Stimulated activated CD4-positive, alpha-beta T cell treated with anti-CD3 and anti-CD28 coated beads, TNF-alpha, amount 100 ng/mL, for 24 hours (primary cell): ENCODE results near the gene SPOCK2.
"Not testable (repeated sequence)": the region's sequence is repeated elsewhere in the genome, so short reads cannot be mapped to it uniquely, and the experiment has no call there.

Experiments
- DNase-seq, 3 experiments: peaks; one replicate each; pipeline ENCODE4 v3.0.0-alpha.2; 2020; ENCODE audit warnings: low read depth in 3 of 3

The SPOCK2 gene

DNA sequence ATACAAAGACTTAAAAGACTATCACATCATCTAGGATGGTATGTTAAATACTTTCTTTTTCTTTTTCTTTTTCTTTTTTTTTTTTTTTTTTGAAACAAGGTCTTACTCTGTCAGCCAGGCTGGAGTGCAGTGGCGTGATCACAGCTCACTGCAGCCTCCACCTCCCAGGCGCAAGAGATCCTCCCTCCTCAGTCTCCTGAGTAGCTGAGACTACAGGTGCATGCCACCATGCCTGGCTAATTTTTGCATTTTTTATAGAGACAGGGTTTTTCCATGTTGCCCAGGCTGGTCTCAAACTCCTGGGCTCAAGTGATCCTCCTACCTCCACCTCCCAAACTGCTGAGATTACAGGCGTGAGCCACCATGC is 19.6 kb upstream of the SPOCK2 start:
- not testable (repeated sequence) for DNase-seq

DNA sequence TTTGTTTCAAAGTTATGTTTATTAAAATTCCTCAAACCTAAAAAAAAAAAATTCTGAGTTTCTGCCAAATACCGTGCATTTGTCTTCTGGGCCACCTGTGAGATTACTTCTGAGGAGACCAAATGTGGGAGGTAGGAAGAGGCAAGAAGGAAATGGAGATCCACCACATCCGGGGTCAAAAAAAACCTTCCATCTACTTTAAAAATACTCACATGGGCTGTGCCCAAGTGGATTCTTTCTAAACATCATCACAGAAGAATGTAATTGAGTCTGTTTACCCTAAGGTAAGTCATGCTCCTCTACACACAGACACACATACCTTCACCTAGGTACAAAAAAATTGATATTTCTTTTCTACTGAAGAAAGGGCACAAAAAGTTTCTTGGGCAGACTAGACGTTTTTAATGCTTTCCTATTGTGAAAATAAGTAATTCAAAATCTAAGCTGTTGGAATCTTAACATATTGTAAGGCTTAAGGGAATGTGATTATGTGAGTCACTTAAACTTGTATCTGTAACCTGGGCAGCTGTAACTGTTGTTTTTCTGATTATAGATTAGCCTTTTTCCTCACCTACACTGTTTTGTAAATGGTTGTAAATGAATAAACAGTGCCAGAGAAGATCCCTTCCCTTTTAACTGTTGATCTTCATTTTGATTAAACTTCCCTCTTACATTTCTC is 19.1 kb upstream of the SPOCK2 start:
- DNase-seq = no peak

DNA sequence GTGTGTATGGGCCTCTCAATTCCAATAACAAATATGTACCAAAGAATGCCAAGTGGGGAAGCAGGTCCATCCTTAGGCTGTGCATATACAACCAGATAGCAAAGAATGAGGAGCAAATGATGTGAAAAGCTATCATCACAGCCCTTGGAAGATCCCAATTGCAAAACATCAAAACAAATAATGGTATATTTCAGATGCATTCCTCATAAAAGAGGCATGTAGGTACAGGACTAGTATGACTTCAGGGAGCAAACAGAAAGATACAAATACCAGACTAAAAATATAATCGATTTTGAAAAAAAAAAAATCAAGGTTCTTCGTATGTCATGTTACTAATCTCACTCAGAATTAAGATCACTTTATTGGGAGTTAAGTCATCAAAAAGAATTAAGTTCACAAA is 18.5 kb upstream of the SPOCK2 start:
- DNase-seq = no peak

DNA sequence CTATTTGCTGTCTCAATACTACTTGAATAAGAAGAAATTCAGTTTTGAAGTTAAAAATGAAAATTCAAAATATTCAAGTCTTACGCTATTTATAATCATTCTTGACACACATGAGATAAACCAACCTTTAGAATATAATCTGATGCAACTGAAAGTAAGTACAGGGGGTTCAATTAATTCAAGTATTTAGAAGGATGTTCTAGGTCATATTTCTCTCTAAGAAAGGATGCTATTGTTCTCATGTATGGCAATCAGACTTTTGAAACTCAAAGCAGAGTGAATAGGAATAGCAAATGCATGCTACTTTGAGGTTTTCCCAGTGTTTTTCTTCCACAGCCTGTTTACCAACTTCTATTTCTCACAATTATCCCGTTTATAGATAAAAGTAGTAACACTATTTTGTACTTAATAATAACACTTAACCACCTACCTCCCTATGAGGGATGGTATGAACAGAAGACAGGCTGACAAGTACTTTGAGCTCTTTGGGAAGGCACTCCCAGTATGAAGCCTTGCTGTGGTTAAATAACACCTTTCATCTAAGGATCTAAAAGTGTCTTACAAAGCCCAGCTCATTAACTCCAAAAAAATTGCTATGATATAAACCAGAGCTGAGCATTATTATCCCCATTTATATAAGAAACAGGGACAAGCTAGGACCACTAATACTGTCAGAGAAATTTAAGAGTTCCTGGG is 18.0 kb upstream of the SPOCK2 start:
- no peak for DNase-seq

DNA sequence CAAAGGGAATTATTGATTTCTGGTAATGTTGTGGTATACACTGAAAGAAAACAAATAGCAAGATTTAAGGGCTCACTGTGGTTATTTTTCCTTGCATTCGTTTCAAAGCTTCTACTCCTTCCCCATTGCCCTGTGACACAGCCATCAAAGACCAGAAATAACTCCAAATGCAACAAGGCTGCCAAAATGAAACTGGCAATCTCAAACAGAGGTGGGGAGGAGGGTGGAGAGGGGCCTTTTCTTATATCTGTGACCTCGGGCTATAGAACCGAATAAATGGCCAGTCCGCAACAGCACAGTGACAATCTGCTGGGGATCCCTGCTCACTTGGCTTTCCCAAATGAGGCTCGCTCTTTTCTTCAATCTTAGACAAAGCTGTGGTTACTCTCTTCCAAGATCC is 17.4 kb upstream of the SPOCK2 start:
- no peak for DNase-seq

DNA sequence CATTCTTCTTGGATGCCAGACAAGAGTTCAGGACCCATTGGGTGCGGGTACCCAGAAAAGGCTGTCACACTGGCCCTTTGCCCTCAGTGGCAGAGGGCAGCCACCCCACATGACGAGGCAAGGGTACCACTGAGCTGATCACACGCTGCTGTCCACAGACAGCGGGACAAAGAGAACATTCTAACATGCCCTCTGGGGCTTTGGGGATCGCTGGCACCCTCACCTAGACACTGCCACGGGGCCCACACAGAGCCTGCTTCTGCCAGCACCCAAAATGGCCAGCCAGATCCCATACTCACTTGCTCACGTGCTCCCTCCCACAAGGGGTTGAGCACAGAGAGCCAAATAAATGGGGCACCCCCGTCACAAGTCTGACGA is 16.7 kb upstream of the SPOCK2 start:
- DNase-seq = no peak

DNA sequence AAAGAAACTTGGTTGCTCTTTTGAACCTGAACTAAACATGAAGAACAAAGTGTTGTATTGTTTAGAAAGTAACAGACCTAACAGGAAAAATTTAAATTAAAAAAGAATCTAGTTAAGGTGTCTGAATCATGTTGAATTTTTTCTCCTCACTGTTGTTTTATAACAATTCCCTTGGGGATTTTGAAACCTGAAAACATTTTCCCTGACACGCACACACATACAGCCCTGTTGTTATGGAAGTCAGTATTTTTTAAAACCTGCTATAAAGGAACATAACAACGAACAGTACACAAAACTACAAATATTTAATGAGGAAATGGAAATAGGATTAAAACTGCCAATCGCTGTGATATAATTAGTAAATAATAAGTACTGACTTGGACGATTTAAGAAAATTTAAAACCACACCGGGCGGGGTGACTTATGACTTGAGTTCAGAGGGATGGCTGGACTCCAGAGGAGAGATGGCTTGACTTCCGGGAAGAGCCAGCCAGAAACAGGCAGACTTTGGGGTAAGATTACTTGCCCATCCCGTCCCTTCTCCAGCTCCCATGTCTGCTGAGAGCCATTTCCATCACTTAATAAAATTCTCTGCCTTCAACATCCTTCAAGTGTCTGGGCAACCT is 16.2 kb upstream of the SPOCK2 start:
- no peak for DNase-seq

DNA sequence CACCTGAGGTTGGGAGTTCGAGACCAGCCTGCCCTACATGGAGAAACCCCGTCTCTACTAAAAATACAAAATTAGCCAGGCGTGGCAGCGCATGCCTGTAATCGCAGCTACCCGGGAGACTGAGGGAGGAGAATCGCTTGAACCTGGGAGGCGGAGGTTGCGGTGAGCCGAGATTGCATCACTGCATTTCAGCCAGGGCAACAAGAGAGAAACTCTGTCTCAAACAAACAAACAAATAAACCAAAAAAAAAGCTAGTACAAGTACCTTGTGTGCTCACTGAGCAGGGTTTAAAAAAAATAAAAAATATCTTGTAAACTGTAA is 11.2 kb upstream of the SPOCK2 start:
- no peak for DNase-seq

DNA sequence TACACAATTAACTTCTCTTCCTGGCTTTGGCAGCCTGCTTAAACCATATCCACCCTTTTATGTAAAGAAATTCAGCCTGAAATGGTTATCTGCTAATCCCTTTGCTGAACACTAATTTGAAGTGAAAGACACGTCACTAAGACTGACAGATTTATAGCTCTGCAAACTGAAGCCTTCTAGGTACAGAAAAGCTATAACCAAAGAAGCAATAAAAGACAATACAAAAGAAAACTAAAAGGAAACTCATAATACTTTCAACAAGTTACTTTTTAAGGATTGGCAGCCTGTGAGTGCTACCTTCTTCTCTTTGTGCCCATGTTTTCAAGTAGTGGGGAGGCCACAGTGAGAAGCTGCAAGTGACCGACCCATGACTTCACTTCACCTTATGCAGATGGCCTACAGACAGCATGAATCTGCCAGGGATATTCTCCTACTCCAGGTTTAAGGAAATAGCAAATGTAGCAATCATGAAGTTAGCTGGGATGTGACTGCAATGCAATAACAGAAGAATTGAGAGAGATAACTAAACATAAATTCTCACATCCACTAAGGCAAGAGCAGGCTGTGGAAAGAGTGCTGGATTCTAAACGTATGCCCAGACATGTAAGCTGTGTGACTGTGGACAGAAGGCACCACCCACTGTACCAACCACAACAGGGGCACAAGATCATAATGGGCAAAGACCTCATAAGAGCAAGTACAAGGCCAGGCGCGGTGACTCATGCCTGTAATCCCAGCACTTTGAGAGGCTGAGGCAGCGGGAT is 10.7 kb upstream of the SPOCK2 start:
- DNase-seq = no peak

DNA sequence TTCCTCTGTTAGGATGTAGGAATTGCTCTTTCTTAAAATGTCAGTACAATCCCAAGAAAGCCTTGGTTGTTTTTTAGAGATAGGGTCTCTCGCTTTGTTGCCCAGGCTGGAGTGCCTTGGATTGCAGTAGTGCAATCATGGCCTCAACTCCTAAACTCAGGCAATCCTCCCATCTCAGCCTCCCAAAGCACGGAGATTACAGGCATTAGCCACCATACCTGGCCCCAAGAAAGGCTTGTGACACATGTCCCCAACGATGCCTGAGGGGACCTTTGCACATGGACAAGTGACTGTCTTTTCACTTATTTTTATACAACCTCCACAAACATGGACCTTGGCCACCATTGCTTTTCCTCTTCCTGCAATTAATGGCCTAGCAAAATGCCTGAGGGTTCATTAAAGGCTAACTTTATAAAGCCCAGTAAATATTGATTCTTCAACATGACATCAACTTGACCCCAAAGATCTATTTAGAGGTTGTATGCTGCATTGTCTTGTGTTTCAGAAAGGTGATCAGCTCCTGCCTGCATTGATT is 10.0 kb upstream of the SPOCK2 start:
- DNase-seq = no peak

DNA sequence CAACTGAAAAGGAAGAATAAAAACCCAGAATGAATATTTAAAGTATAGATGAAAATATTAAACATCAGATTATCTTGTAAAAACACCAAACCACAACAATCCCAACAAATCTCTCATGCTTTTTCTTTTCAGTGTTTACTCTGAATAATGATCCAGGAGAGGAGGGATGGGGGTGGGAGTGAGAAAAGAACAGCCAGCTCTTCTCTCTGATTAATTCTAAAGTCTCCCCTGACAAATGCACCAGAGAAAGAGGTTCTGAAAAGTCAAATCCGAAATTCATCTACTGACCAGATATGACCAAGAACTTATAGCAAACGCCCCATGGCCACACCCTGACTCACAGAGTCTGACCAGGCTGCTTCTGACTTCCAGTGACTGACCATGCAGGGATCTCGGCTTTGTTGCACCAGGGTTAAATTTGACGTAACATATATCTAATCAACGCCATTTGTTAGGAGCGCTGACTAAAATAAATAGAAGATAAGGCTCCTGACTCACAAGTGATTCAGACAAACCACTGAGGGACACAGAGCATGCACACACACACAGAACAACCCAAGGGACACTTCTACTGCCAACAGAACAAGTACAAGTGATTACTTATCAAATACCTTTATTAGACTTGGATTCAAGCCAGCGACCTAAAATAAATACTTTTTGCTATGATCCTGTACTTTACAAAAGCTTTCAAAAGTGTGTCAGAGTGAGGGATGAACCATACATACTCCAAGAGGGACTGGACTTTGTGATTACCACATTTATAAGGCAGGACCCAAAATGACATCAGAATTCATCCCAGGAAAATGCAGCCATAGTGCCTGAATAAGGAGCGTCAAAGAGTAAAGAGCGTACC is 9.3 kb upstream of the SPOCK2 start:
- DNase-seq = no peak

DNA sequence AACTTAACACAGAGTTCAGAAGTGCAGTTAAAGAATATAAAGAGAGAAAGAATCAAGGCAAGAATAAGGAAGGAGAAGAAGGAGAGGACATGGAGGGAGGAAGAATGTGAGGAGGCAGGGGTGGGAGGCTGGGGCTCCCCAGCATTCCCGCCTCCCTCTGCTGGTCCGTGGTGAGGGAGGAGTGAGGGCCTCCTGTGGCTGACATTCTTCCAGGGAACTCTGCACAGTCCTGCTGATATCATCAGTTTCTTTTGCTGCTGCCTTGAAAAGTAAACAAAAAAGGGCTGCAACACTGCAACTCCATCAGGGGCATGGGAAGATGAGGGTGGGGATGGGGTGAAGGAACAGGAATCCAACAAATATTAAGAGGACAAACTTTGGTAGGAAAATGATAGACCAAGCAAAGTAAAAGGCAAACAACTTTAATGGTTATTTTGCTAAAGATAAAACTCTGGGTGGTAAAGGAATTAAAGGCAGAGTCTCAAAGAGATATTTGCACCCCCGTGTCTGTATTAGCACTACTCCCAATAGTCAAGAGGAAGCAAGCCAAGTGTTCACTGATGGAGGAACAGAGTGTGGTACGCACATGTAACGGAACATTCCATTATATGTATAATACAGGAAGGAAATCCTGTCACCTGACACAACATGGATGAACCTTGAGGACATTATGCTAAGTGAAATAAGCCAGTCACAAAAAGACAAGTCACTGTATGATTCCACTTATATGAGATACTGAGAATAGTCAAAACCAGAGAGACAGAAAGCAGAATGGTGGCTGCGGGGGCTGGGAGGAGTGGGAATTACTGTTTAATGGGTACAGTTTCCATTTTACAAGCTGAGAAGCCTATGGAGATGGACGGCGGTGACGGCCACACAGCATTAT is 8.0 kb upstream of the SPOCK2 start:
- peak in 1 of 3 experiments; percentile 58 for DNase-seq

DNA sequence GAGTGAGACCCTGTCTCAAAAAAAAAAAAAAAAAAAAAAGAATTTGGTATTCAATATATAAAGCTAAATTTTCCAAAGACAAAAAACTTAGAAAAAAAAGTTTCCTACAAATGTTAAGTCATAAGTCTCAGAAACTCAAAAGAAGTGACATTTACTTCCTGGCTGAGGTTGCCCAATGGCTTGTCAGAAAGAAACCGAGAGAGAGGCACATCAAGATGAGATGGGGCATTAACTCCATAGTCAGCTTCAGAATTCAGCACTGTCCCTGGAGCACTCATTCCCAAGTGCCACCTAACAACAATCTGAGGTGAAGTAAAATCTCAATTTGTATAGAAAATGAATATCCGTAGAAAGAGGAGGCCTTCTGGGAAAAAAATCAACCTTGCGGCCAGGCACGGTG is 6.8 kb upstream of the SPOCK2 start:
- no peak for DNase-seq

DNA sequence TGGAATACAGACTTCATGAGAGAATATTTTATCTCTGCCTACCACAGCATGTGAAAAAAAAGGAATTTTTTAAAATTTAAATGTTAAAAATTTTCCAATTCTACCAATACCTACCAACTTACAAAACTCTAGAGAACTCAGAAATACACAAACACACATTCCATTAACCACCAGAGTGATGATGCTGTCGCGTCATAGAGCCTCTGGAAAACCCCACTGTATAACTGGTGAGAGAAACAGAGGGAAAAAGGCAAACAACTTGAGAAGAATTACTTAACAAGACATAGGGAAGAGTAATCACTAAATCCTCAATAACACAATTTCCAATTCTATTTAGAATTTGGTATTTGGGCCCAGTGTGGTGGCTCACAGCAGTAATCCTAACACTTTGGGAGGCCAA is 6.2 kb upstream of the SPOCK2 start:
- no peak for DNase-seq

DNA sequence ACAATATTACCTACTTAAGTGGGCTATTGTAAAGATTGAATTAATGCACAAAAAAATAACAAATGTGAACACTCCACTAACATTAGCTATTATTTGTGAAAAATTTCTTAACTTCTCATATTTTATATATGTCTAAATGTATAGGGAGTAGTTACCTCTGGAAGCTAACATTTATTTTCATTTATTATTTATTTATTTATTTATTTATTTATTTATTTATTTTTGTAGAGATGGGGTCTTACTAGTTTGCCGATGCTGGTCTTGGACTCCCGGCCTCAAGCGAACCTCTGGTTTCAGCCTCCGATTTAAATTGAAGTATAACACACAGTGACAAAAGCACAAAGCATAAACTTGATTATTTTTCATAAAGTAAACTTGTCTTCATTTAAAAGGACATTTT is 5.1 kb upstream of the SPOCK2 start:
- no peak for DNase-seq

DNA sequence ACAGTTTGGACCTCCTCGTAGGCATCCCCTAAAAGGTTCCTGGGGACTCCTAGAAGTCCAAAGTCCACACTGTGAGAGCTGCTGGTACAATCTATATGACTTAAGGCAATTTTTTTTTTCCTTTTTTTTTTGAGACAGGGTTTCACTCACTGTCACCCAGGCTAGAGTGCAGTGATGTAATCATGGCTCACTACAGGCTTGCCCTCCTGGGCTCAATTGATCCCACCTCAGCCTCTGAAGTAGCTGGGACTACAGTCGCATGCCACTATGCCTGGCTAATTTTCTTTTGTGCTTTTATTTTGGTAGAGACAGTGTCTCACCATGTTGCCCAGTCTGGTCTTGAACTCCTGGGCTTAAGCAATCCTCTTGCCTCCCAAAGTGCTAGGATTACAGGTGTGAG is 4.6 kb upstream of the SPOCK2 start:
- no peak for DNase-seq

DNA sequence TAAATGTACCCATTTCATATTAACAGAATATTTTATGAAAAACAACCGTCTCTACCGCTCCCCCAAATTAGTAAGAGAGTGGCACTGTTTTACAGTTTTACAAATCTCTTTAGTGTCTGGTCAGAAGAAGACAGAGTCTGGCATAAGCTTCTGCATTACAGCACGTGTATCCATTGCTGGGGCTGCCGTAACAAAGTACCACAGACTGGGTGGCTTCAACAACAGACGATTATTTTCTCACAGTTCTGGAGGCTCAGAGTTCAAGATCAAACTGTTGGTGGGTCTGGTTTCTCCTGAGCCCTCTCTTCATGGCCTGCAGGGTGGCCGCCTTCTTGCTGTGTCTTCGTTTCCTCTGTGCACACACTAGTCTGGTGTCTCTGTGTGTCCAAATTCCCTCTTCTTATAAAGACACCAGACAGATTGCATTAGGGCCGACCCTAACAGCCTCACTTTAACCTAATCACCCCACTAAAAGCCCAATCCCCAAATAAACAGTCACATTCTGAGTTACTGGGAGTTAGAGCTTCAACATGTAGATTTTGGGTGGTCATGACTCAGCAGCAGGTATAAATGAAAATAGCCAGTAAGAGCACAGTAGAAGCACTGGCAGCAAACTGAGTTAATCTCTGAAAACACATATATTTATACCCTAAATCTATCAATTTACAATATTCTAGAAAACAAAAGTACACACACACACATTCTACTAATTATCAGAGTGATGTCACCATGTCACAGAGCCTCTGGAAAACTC is 4.0 kb upstream of the SPOCK2 start:
- DNase-seq = no peak

DNA sequence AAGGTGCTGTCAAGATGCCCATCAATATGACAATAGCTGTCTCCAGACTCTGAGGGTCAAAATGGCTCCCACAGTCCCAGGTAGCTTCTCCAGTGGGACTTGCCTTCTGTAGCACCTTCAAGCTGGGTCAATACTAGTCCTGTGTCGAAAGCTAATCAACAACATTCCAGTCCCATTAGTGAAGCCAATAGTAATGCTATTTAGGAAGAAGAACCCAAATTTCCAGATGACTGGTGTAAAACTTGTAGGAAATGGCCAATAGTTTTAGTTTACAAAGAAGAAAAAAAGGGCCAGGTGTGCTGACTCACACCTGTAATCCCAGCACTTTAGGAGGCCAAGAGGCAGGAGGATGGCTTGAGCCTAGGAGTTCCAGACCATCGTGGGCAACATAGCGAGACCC is 2.0 kb upstream of the SPOCK2 start:
- no peak for DNase-seq

DNA sequence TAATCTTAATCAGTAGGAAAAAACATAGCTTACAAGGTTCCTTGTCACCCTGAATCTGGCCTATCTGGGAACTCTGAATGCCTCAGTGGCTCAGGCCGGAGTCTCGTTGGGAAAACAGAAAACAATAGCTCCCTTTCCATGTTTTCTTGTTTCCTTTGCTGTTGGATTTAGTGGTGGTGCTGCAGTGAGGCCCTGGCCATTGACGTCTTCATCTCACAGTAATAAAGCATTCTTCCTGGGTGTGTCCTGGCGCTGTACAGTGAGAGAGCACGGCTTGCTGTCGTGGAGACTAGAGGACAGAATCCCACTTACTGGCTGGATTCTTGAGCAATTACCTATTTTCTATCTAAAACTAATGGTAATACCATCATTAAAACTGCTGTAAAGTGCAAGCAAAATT is 1.3 kb upstream of the SPOCK2 start:
- no peak for DNase-seq
